ENCODE data around the gene PPP5C. TPM values are rescaled to one million over a fixed set of nuclear protein-coding genes. Genes with fewer than 3 reads are reported as not detected.

Gene PPP5C
- total and polyA plus RNA-seq, 9 of the 15 experiments (the other 6 are each of a cell fraction or from before 2014, with no cell fraction given) = 1.9 to 166 (median 108) TPM

GRCh38 chr19:46376241-46377153 is 29.6 kb downstream of the PPP5C start (continued):
- TF ChIP-seq RNF219 (CRISPR knock-in tag; IDR thresholded peaks at IDR 0.05) (no peak), STAG1 (CRISPR knock-in tag; IDR thresholded peaks at IDR 0.05; ENCODE audit: borderline replicate concordance) (no peak), POLR2AphosphoS2 (IDR thresholded peaks at IDR 0.05; ENCODE audit: low read length) (no peak), ESRRB (CRISPR knock-in tag; IDR thresholded peaks at IDR 0.05; ENCODE audit: borderline replicate concordance) (no peak), PCBP1 (IDR thresholded peaks at IDR 0.05; ENCODE audit: low read depth, low read length, poor library complexity, severe bottlenecking) (no peak), RAD51 (IDR thresholded peaks at IDR 0.05; ENCODE audit: borderline replicate concordance, low read depth) (no peak), ZHX1 (conservative IDR thresholded peaks at IDR 0.05; ENCODE audit: low read length) (no peak), EZH2 (IDR thresholded peaks at IDR 0.05; ENCODE audit: borderline replicate concordance, low read depth, low read length) (no peak), HNRNPH1 (optimal IDR thresholded peaks at IDR 0.05; ENCODE audit: low read depth, low read length) (no peak), ZBTB43 (CRISPR knock-in tag; IDR thresholded peaks at IDR 0.05) (no peak)
